C4-2B (cell line): ENCODE measurements around the gene IPO5.

Source experiments
- CTCF ChIP-seq: fragments of 450-650 bp; conservative IDR thresholded peaks from 2 replicates; pipeline ENCODE4 v1.5.1; 2017; ENCODE audit warnings: mild to moderate bottlenecking
- ZFX ChIP-seq: fragments of 450-650 bp; IDR thresholded peaks from 2 replicates; pipeline ENCODE4 v1.6.1; 2017

- TF ChIP-seq CTCF (no peak), ZFX (no peak)
These were observed 46.2 kb downstream of the IPO5 start for GRCh38 chr13:97999653-98000052.
